Loucy (cell line): ENCODE measurements around the gene RERE.

Experiments used
- H2AFZ ChIP-seq: fragments of 200-600 bp; sonication (generic); 2 replicates; pipeline ENCODE4 v1.6.0; 2016; ENCODE audit warnings: antibody characterized with exemption, mild to moderate bottlenecking, low read length, moderate library complexity
- H3F3A ChIP-seq: fragments of 200-600 bp; 2 replicates; pipeline ENCODE4 v1.6.0; 2016; ENCODE audit warnings: antibody characterized with exemption, low read depth, mild to moderate bottlenecking
- H3K27me3 ChIP-seq: fragments of 200-600 bp; sonication (generic); 2 replicates; pipeline ENCODE4 v1.6.1; 2014; ENCODE audit warnings: low read length, mild to moderate bottlenecking; ENCODE audit not compliant: insufficient read depth, poor library complexity, severe bottlenecking
- H3K36me3 ChIP-seq: fragments of 200-600 bp; sonication (generic); 2 replicates; pipeline ENCODE4 v1.6.1; 2016; ENCODE audit warnings: low read length; ENCODE audit not compliant: insufficient read depth
- H3K4me1 ChIP-seq: fragments of 200-600 bp; sonication (generic); 2 replicates; pipeline ENCODE4 v1.5.1; 2014; ENCODE audit warnings: low read length, mild to moderate bottlenecking; ENCODE audit not compliant: insufficient read depth, poor library complexity, severe bottlenecking
- H3K4me2 ChIP-seq: fragments of 200-600 bp; sonication (generic); 2 replicates; pipeline ENCODE4 v1.6.0; 2014; ENCODE audit warnings: antibody characterized with exemption, low read length, low read depth, mild to moderate bottlenecking; ENCODE audit not compliant: poor library complexity, severe bottlenecking
- H3K4me3 ChIP-seq: fragments of 200-600 bp; sonication (generic); 2 replicates; pipeline ENCODE4 v1.5.1; 2014; ENCODE audit warnings: low read length, mild to moderate bottlenecking, mixed read lengths; ENCODE audit not compliant: poor library complexity, severe bottlenecking
- H3K79me2 ChIP-seq: fragments of 200-600 bp; sonication (generic); 2 replicates; pipeline ENCODE4 v1.6.1; 2014; ENCODE audit warnings: low read length; ENCODE audit not compliant: insufficient read depth
- H3K9ac ChIP-seq: fragments of 200-600 bp; sonication (generic); 2 replicates; pipeline ENCODE4 v1.6.0; 2014; ENCODE audit warnings: mild to moderate bottlenecking, low read depth, low read length, moderate library complexity; ENCODE audit not compliant: poor library complexity, severe bottlenecking
- H3K9me2 ChIP-seq: fragments of 200-600 bp; sonication (generic); replicated peaks from 2 replicates; pipeline ENCODE4 v1.6.1; 2016; ENCODE audit warnings: low read depth, low read length, mixed read lengths
- H3K9me3 ChIP-seq: fragments of 200-600 bp; sonication (generic); 2 replicates; pipeline ENCODE4 v1.6.1; 2014; ENCODE audit warnings: mild to moderate bottlenecking, antibody characterized with exemption, low read length, low read depth; ENCODE audit not compliant: insufficient read depth
- H4K20me1 ChIP-seq: fragments of 200-600 bp; sonication (generic); 2 replicates; pipeline ENCODE4 v1.6.0; 2014; ENCODE audit warnings: antibody characterized with exemption, low read length, mild to moderate bottlenecking; ENCODE audit not compliant: insufficient read depth, poor library complexity, severe bottlenecking
- CTCF ChIP-seq: fragments of 200-600 bp; sonication (generic); conservative IDR thresholded peaks from 2 replicates; pipeline ENCODE4 v1.5.1; 2014; ENCODE audit warnings: mild to moderate bottlenecking, antibody characterized with exemption, low read length
- EZH2phosphoT487 ChIP-seq: fragments of 200-600 bp; IDR thresholded peaks from 2 replicates; pipeline ENCODE4 v1.6.1; 2018; ENCODE audit warnings: antibody characterized with exemption, mild to moderate bottlenecking, moderate library complexity, borderline replicate concordance

RERE gene

GRCh38 chr1:8600336-8600735 is 217.1 kb downstream of the RERE start:
- no peak for TF ChIP-seq CTCF
- TF ChIP-seq EZH2phosphoT487 = no peak
- peaks cover 20% of the 10 kb centered on the region for H3K79me2 ChIP-seq

DNA sequence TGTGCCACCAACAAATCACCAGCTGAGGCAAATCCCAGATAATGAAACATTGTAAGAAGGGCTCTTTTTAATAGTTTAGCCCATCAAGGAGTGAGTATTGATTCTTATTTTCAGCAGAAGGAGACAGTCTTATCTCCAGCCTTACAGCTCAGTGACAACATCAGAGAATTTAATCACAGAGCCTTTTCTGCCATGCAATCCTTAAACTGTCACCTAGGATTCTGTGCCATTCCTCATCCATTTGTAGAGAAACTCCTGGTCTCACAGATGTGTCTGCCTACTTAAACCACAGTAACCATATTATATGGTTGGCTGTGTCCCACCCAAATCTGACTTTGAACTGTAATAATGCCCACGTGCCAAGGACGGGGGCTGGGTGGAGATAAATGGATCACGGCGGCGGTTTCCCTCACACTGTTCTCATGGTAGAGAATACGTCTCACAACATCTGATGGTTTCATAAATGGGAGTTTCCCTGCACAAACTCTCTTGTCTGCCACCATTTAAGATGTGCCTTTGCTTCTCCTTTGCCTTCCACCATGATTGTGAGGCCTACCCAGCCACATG is 217.7 kb downstream of the RERE start:
- Histone ChIP-seq H3K9me2 (no peaks in the 10 kb centered on the region), H3K79me2 (peaks cover 20% of the 10 kb centered on the region), H3K9me3 (no peaks in the 10 kb centered on the region), H3K36me3 (no peaks in the 10 kb centered on the region), H3F3A (no peaks in the 10 kb centered on the region), H3K9ac (no peak overlapping the region), H2AFZ (no peak overlapping the region), H3K4me1 (peaks cover 11% of the 10 kb centered on the region), H3K4me2 (no peak overlapping the region), H3K27me3 (no peaks in the 10 kb centered on the region), H3K4me3 (no peak overlapping the region), H4K20me1 (no peaks in the 10 kb centered on the region)
- TF ChIP-seq CTCF (no peak), EZH2phosphoT487 (no peak)

More at GRCh38 chr1:8600336-8600735, 217.1 kb downstream of the RERE start:
- H3F3A ChIP-seq = no peaks in the 10 kb centered on the region
- no peak overlapping the region for H3K4me2 ChIP-seq
- no peaks in the 10 kb centered on the region for H3K9me3 ChIP-seq
- no peak overlapping the region for H3K9ac ChIP-seq
- no peaks in the 10 kb centered on the region for H4K20me1 ChIP-seq
- H3K27me3 ChIP-seq = no peaks in the 10 kb centered on the region
- H3K36me3 ChIP-seq = no peaks in the 10 kb centered on the region
- no peaks in the 10 kb centered on the region for H3K9me2 ChIP-seq
- H3K4me3 ChIP-seq = no peak overlapping the region
- peaks cover 11% of the 10 kb centered on the region for H3K4me1 ChIP-seq
- H2AFZ ChIP-seq = no peak overlapping the region

- TF ChIP-seq EZH2phosphoT487 = no peak
- TF ChIP-seq CTCF = no peak
- Histone ChIP-seq H3K36me3 (no peaks in the 10 kb centered on the region), H3F3A (no peaks in the 10 kb centered on the region), H3K9ac (no peak overlapping the region), H3K4me1 (peaks cover 7% of the 10 kb centered on the region), H2AFZ (no peak overlapping the region), H3K79me2 (peaks cover 22% of the 10 kb centered on the region), H4K20me1 (no peaks in the 10 kb centered on the region), H3K27me3 (no peaks in the 10 kb centered on the region), H3K4me2 (no peak overlapping the region), H3K9me3 (no peaks in the 10 kb centered on the region), H3K9me2 (no peaks in the 10 kb centered on the region), H3K4me3 (no peak overlapping the region)
Measured at GRCh38 chr1:8598783-8599182, 218.7 kb downstream of the RERE start.
